ENCODE data around the gene LHPP. TPM values are rescaled to one million over a fixed set of nuclear protein-coding genes. Genes with fewer than 3 reads are reported as not detected.

Gene LHPP
- total RNA-seq, 1 donor from 2014 or later: 15.2 TPM

- Mint-ChIP-seq H3K4me1 (ENCODE audit: low read depth) (peaks cover 16% of the 10 kb centered on the region), H3K4me3 (ENCODE audit: low read depth) (no peak overlapping the region), H3K27me3 (no peaks in the 10 kb centered on the region), H3K9me3 (ENCODE audit: low read depth) (no peaks in the 10 kb centered on the region), H3K36me3 (ENCODE audit: insufficient read depth) (no peaks in the 10 kb centered on the region), H3K27ac (no peak overlapping the region)
- no peak for DNase-seq (ENCODE audit: low spot score, unreplicated experiment)
- TF ChIP-seq, protein P1, sequence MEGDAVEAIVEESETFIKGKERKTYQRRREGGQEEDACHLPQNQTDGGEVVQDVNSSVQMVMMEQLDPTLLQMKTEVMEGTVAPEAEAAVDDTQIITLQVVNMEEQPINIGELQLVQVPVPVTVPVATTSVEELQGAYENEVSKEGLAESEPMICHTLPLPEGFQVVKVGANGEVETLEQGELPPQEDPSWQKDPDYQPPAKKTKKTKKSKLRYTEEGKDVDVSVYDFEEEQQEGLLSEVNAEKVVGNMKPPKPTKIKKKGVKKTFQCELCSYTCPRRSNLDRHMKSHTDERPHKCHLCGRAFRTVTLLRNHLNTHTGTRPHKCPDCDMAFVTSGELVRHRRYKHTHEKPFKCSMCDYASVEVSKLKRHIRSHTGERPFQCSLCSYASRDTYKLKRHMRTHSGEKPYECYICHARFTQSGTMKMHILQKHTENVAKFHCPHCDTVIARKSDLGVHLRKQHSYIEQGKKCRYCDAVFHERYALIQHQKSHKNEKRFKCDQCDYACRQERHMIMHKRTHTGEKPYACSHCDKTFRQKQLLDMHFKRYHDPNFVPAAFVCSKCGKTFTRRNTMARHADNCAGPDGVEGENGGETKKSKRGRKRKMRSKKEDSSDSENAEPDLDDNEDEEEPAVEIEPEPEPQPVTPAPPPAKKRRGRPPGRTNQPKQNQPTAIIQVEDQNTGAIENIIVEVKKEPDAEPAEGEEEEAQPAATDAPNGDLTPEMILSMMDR (IDR thresholded peaks at IDR 0.05; ENCODE audit: unreplicated experiment): no peak
Measured at GRCh38 chr10:124625831-124626238, 164.2 kb downstream of the LHPP start.

DNA sequence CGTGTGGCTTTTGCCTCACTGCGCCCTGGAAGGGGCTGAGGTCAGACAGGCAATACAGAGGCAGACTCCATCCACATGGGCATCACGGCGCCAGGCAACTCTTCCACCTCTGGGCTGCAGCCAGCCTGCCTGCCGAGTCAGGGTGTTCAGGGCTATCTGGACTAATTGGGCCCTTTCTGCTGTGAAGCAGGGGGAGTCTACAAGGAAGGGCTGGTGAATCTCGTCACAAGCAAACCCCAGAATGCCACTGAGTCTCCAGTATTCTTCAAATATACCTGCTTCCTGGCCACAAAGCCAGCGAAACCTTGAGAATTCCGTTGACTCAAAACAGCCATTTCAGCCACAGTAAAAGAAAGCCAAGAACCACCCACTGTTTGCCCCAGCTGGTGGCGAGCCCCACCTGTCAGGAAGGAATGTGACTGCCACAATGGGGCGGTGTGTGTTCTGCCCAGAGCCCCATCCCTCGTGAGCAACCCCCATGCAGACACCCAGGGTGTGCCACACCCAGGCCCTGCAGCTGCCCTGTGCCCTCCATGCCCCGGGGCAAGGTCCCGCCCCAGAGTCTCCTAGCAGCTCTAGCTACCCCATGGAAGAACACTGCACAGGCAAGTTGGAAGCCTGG, 165.2 kb downstream of the LHPP start:
- peaks cover 16% of the 10 kb centered on the region for H3K4me1 Mint-ChIP-seq (ENCODE audit: low read depth)
- H3K27me3 Mint-ChIP-seq: no peaks in the 10 kb centered on the region
- TF ChIP-seq, protein P1 (IDR thresholded peaks at IDR 0.05; ENCODE audit: unreplicated experiment): no peak
- H3K36me3 Mint-ChIP-seq (ENCODE audit: insufficient read depth): no peaks in the 10 kb centered on the region
- H3K4me3 Mint-ChIP-seq (ENCODE audit: low read depth): no peak overlapping the region
- H3K27ac Mint-ChIP-seq: peak overlapping the region; percentile 37
- no peak for DNase-seq (ENCODE audit: low spot score, unreplicated experiment)
- no peaks in the 10 kb centered on the region for H3K9me3 Mint-ChIP-seq (ENCODE audit: low read depth)

DNA sequence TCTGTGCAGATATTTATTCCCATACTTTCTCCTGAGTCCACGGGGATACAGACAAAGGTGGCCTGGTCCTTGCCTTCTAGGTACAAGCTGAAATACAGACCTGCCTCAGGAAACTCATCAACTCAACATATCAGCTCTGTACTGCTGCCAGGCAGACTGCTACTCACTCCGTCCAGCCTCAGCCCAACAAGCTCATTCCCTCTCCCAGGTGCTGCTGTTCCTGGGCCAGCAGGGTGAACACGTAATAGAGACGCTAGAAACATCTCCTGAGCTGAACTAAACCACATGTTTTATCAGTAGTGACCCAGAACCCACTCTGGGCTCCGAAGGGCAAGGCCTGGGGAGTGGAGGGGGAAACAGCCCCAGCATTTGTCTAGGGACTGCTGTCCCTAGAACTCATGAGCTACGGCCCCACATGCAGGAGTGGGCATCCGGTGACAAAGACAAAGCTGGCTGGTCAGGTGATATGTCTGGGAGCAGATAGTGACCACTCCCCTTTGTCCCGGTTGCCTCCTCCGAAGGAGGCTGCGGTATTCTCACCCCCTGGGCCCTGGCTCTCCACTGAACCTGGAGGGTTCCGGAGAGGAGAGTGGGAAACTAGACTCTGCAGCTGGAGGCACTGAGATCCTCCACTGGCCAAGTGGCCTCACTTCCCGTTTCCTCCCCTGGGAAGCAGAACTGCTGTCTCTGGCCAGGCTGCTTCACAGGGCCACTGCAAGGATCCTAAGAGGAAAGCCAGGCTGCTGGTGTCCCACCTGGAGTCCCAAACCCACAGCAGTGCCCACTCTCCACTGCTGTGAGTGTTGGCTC, 166.4 kb downstream of the LHPP start:
- Mint-ChIP-seq H3K36me3 (ENCODE audit: insufficient read depth) (no peaks in the 10 kb centered on the region), H3K27ac (no peak overlapping the region), H3K4me3 (ENCODE audit: low read depth) (no peak overlapping the region), H3K9me3 (ENCODE audit: low read depth) (no peaks in the 10 kb centered on the region), H3K4me1 (ENCODE audit: low read depth) (peaks cover 18% of the 10 kb centered on the region), H3K27me3 (no peaks in the 10 kb centered on the region)
- DNase-seq (ENCODE audit: low spot score, unreplicated experiment): no peak
- TF ChIP-seq, protein P1 (IDR thresholded peaks at IDR 0.05; ENCODE audit: unreplicated experiment): no peak

DNA sequence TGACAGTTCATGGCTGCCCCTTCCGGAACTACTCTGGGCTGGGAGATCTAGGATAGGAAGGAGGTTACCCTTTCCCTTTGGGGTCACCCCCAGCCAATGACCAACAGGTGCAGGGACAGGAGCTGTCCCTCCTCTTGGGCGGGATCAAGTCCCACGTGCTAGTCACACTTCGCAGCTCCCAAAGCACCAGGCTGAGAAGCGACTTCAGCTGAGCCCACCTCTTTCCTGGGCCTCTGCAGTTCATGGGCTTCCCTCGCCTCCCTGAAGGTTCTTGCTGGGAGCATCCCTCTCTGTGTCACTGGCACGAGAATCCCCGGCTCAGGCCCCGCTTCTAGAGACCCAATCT, 167.0 kb downstream of the LHPP start:
- no peak for DNase-seq (ENCODE audit: low spot score, unreplicated experiment)
- no peak overlapping the region for H3K4me3 Mint-ChIP-seq (ENCODE audit: low read depth)
- no peaks in the 10 kb centered on the region for H3K9me3 Mint-ChIP-seq (ENCODE audit: low read depth)
- H3K4me1 Mint-ChIP-seq (ENCODE audit: low read depth): peaks cover 18% of the 10 kb centered on the region
- H3K36me3 Mint-ChIP-seq (ENCODE audit: insufficient read depth): no peaks in the 10 kb centered on the region
- TF ChIP-seq, protein P1 (IDR thresholded peaks at IDR 0.05; ENCODE audit: unreplicated experiment): no peak
- H3K27me3 Mint-ChIP-seq: no peaks in the 10 kb centered on the region
- no peak overlapping the region for H3K27ac Mint-ChIP-seq

DNA sequence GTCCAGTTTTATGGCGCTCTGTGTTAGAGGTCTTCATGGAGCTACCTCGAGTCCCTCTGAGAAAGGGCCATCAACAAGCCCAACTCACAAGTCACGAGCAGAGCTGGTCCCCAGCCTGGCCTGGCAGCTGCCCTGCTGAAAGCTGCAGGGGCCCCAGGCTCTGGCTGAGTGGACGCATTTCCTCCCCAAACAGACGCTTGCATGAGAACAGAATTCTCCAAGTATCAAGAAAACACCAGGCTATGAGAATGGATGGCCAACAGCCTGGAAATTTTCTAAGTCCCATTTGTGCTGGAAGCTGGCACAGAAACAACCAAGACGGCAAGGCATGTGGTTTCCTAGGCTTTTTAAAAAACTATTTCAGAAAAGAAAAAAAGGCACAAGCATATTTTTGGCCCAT, 167.8 kb downstream of the LHPP start:
- H3K4me1 Mint-ChIP-seq (ENCODE audit: low read depth): peaks cover 18% of the 10 kb centered on the region
- no peaks in the 10 kb centered on the region for H3K27me3 Mint-ChIP-seq
- TF ChIP-seq, protein P1 (IDR thresholded peaks at IDR 0.05; ENCODE audit: unreplicated experiment): no peak
- no peaks in the 10 kb centered on the region for H3K9me3 Mint-ChIP-seq (ENCODE audit: low read depth)
- no peak for DNase-seq (ENCODE audit: low spot score, unreplicated experiment)
- H3K27ac Mint-ChIP-seq: no peak overlapping the region
- peaks cover 3% of the 10 kb centered on the region for H3K36me3 Mint-ChIP-seq (ENCODE audit: insufficient read depth)
- H3K4me3 Mint-ChIP-seq (ENCODE audit: low read depth): no peak overlapping the region

Measured in progenitor cell of endocrine pancreas (in vitro differentiated cells).